ENCODE measurements around the gene CNNM2. TPM values are rescaled to one million over a fixed set of nuclear protein-coding genes. Genes with fewer than 3 reads are reported as not detected.

CNNM2 gene
- total and polyA plus RNA-seq, 2 experiments from 2014 or later: 1.0 to 5.7 TPM

- in situ Hi-C loops (cut with MboI): loop anchor here (10.0 kb wide), 1 partner anchor 315 kb away; no protein-coding TSS in a partner anchor
- H3K9me2 ChIP-seq (ENCODE audit: insufficient read depth): no peaks in the 10 kb centered on the region
- H3K9me3 ChIP-seq (ENCODE audit: low read depth): no peaks in the 10 kb centered on the region
- no peaks in the 10 kb centered on the region for H3F3A ChIP-seq (ENCODE audit: insufficient read depth)
- WGBS, 2 experiments (ENCODE audit: low coverage in 1 of 2, low lambda C conversion rate in 2 of 2, missing lambda C conversion rate in 2 of 2): 14 to 17% methylated on average over 45 to 47 of the region's 47 CpGs
- H3K27ac ChIP-seq: no peak overlapping the region
- H3K36me3 ChIP-seq (ENCODE audit: low read depth): no peaks in the 10 kb centered on the region
- peak overlapping the region; percentile 87 for H3K4me3 ChIP-seq
- H3K4me1 ChIP-seq (ENCODE audit: insufficient read depth): no peaks in the 10 kb centered on the region
- no peaks in the 10 kb centered on the region for H3K27me3 ChIP-seq (replicated peaks; ENCODE audit: insufficient read depth)
- TF ChIP-seq EZH2 (IDR thresholded peaks at IDR 0.05; ENCODE audit: insufficient read depth, poor library complexity, severe bottlenecking) (no peak), EZH2phosphoT487 (IDR thresholded peaks at IDR 0.05; ENCODE audit: insufficient read depth, low read depth) (no peak)
- peak; percentile 50 for DNase-seq
- H4K20me1 ChIP-seq (ENCODE audit: insufficient read depth): no peaks in the 10 kb centered on the region
- peak overlapping the region; percentile 97 for H2AFZ ChIP-seq
- H3K4me2 ChIP-seq (ENCODE audit: unreplicated experiment): peak overlapping the region; percentile 71
- no peaks in the 10 kb centered on the region for H3K79me2 ChIP-seq (ENCODE audit: insufficient read depth)
- H3K9ac ChIP-seq: peak overlapping the region; percentile 81
Observed at GRCh38 chr10:102919246-102919959, 1.3 kb downstream of the CNNM2 start.

GRCh38 chr10:102919992-102920739, 2.1 kb downstream of the CNNM2 start:
- Histone ChIP-seq H4K20me1 (ENCODE audit: insufficient read depth) (no peaks in the 10 kb centered on the region), H3K27me3 (replicated peaks; ENCODE audit: insufficient read depth) (no peaks in the 10 kb centered on the region), H3K9ac (no peak overlapping the region), H3K9me2 (ENCODE audit: insufficient read depth) (no peaks in the 10 kb centered on the region), H3F3A (ENCODE audit: insufficient read depth) (no peaks in the 10 kb centered on the region), H3K9me3 (ENCODE audit: low read depth) (no peaks in the 10 kb centered on the region), H3K4me1 (ENCODE audit: insufficient read depth) (no peaks in the 10 kb centered on the region), H3K79me2 (ENCODE audit: insufficient read depth) (no peaks in the 10 kb centered on the region), H3K4me3 (peak overlapping the region; percentile 87), H2AFZ (peak overlapping the region; percentile 97; the same call in 1 of the 2 replicates), H3K4me2 (ENCODE audit: unreplicated experiment) (peak overlapping the region; percentile 71), H3K36me3 (ENCODE audit: low read depth) (no peaks in the 10 kb centered on the region), H3K27ac (no peak overlapping the region)
- WGBS, 2 experiments (ENCODE audit: low coverage in 1 of 2, low lambda C conversion rate in 2 of 2, missing lambda C conversion rate in 2 of 2): 41 to 42% methylated on average over 9 of the region's 9 CpGs
- TF ChIP-seq EZH2phosphoT487 (IDR thresholded peaks at IDR 0.05; ENCODE audit: insufficient read depth, low read depth): no peak
- no peak for TF ChIP-seq EZH2 (IDR thresholded peaks at IDR 0.05; ENCODE audit: insufficient read depth, poor library complexity, severe bottlenecking)
- DNase-seq: no peak
- in situ Hi-C loops (cut with MboI): loop anchor here (10.0 kb wide), 2 partner anchors 135 to 315 kb away; no protein-coding TSS in a partner anchor

GRCh38 chr10:102923601-102924000, 5.5 kb downstream of the CNNM2 start:
- no peak overlapping the region for H3K9ac ChIP-seq
- no peaks in the 10 kb centered on the region for H3K4me1 ChIP-seq (ENCODE audit: insufficient read depth)
- H4K20me1 ChIP-seq (ENCODE audit: insufficient read depth): no peaks in the 10 kb centered on the region
- H3K36me3 ChIP-seq (ENCODE audit: low read depth): no peaks in the 10 kb centered on the region
- H2AFZ ChIP-seq: no peak overlapping the region
- in situ Hi-C loops (cut with MboI): loop anchor here (10.0 kb wide), 1 partner anchor 131 kb away; no protein-coding TSS in a partner anchor
- H3K4me2 ChIP-seq (ENCODE audit: unreplicated experiment): no peak overlapping the region
- no peaks in the 10 kb centered on the region for H3F3A ChIP-seq (ENCODE audit: insufficient read depth)
- no peaks in the 10 kb centered on the region for H3K9me2 ChIP-seq (ENCODE audit: insufficient read depth)
- no peak for DNase-seq
- TF ChIP-seq EZH2 (IDR thresholded peaks at IDR 0.05; ENCODE audit: insufficient read depth, poor library complexity, severe bottlenecking) (no peak), EZH2phosphoT487 (IDR thresholded peaks at IDR 0.05; ENCODE audit: insufficient read depth, low read depth) (no peak)
- H3K79me2 ChIP-seq (ENCODE audit: insufficient read depth): no peaks in the 10 kb centered on the region
- no peak overlapping the region for H3K27ac ChIP-seq
- no peaks in the 10 kb centered on the region for H3K27me3 ChIP-seq (replicated peaks; ENCODE audit: insufficient read depth)
- no peaks in the 10 kb centered on the region for H3K9me3 ChIP-seq (ENCODE audit: low read depth)
- H3K4me3 ChIP-seq: no peak overlapping the region

GRCh38 chr10:102926842-102927241, 8.7 kb downstream of the CNNM2 start:
- Histone ChIP-seq H3K36me3 (ENCODE audit: low read depth) (no peaks in the 10 kb centered on the region), H4K20me1 (ENCODE audit: insufficient read depth) (no peaks in the 10 kb centered on the region), H3K4me2 (ENCODE audit: unreplicated experiment) (no peak overlapping the region), H3K27me3 (replicated peaks; ENCODE audit: insufficient read depth) (no peaks in the 10 kb centered on the region), H3F3A (ENCODE audit: insufficient read depth) (no peaks in the 10 kb centered on the region), H3K9ac (no peak overlapping the region), H3K9me2 (ENCODE audit: insufficient read depth) (no peaks in the 10 kb centered on the region), H2AFZ (no peak overlapping the region), H3K27ac (no peak overlapping the region), H3K79me2 (ENCODE audit: insufficient read depth) (no peaks in the 10 kb centered on the region), H3K4me1 (ENCODE audit: insufficient read depth) (no peaks in the 10 kb centered on the region), H3K4me3 (no peak overlapping the region), H3K9me3 (ENCODE audit: low read depth) (no peaks in the 10 kb centered on the region)
- DNase-seq: no peak
- 85 to 93% methylated on average over 6 of the region's 6 CpGs for WGBS, 2 experiments (ENCODE audit: low coverage in 1 of 2, low lambda C conversion rate in 2 of 2, missing lambda C conversion rate in 2 of 2)
- no peak for TF ChIP-seq EZH2 (IDR thresholded peaks at IDR 0.05; ENCODE audit: insufficient read depth, poor library complexity, severe bottlenecking)
- TF ChIP-seq EZH2phosphoT487 (IDR thresholded peaks at IDR 0.05; ENCODE audit: insufficient read depth, low read depth): no peak
- in situ Hi-C loops (cut with MboI): loop anchor here (10.0 kb wide), 1 partner anchor 128 kb away; no protein-coding TSS in a partner anchor
